Measurements from ENCODE around the gene LRRC10B. TPM values are rescaled to one million over a fixed set of nuclear protein-coding genes. Genes with fewer than 3 reads are reported as not detected.

Gene LRRC10B
- total RNA-seq, 1 donor from 2014 or later, result not detected

- no peak for TF ChIP-seq CTCF (IDR thresholded peaks at IDR 0.05; ENCODE audit: insufficient read depth, low read length, severe bottlenecking)
- FAIRE-seq, result no peak
- H3K27me3 ChIP-seq (ENCODE audit: control insufficient read depth, insufficient read depth, low read length), result no peaks in the 10 kb centered on the region
- no peaks in the 10 kb centered on the region for H3K36me3 ChIP-seq (ENCODE audit: control insufficient read depth, insufficient read depth, low read length)
- no peak overlapping the region for H3K4me3 ChIP-seq (ENCODE audit: low read depth, low read length)
- no peak for DNase-seq (ENCODE audit: low read depth)
Observed at GRCh38 chr11:61495801-61496601, 12.5 kb upstream of the LRRC10B start.

GRCh38 chr11:61496602-61497400 is 11.7 kb upstream of the LRRC10B start:
- DNase-seq (ENCODE audit: low read depth) (no peak), FAIRE-seq (peak; percentile 43)
- Histone ChIP-seq H3K4me3 (ENCODE audit: low read depth, low read length) (no peak overlapping the region), H3K36me3 (ENCODE audit: control insufficient read depth, insufficient read depth, low read length) (no peaks in the 10 kb centered on the region), H3K27me3 (ENCODE audit: control insufficient read depth, insufficient read depth, low read length) (no peaks in the 10 kb centered on the region)
- TF ChIP-seq CTCF (IDR thresholded peaks at IDR 0.05; ENCODE audit: insufficient read depth, low read length, severe bottlenecking), result no peak

GRCh38 chr11:61497473-61497872 is 11.1 kb upstream of the LRRC10B start:
- no peak for FAIRE-seq
- no peak for DNase-seq (ENCODE audit: low read depth)
- no peaks in the 10 kb centered on the region for H3K27me3 ChIP-seq (ENCODE audit: control insufficient read depth, insufficient read depth, low read length)
- H3K36me3 ChIP-seq (ENCODE audit: control insufficient read depth, insufficient read depth, low read length), result no peaks in the 10 kb centered on the region
- H3K4me3 ChIP-seq (ENCODE audit: low read depth, low read length), result no peak overlapping the region
- no peak for TF ChIP-seq CTCF (IDR thresholded peaks at IDR 0.05; ENCODE audit: insufficient read depth, low read length, severe bottlenecking)

GRCh38 chr11:61497876-61498275 is 10.7 kb upstream of the LRRC10B start:
- FAIRE-seq (peak; percentile 60), DNase-seq (ENCODE audit: low read depth) (no peak)
- Histone ChIP-seq H3K4me3 (ENCODE audit: low read depth, low read length) (no peak overlapping the region), H3K27me3 (ENCODE audit: control insufficient read depth, insufficient read depth, low read length) (no peaks in the 10 kb centered on the region), H3K36me3 (ENCODE audit: control insufficient read depth, insufficient read depth, low read length) (no peaks in the 10 kb centered on the region)
- no peak for TF ChIP-seq CTCF (IDR thresholded peaks at IDR 0.05; ENCODE audit: insufficient read depth, low read length, severe bottlenecking)

- no peaks in the 10 kb centered on the region for H3K36me3 ChIP-seq (ENCODE audit: control insufficient read depth, insufficient read depth, low read length)
- no peak overlapping the region for H3K4me3 ChIP-seq (ENCODE audit: low read depth, low read length)
- no peak for TF ChIP-seq CTCF (IDR thresholded peaks at IDR 0.05; ENCODE audit: insufficient read depth, low read length, severe bottlenecking)
- DNase-seq (ENCODE audit: low read depth) (no peak), FAIRE-seq (no peak)
- H3K27me3 ChIP-seq (ENCODE audit: control insufficient read depth, insufficient read depth, low read length), result no peaks in the 10 kb centered on the region
Observed at GRCh38 chr11:61498767-61499341, 9.7 kb upstream of the LRRC10B start.

Measured in bronchial epithelial cell (primary cell).